Left lung (tissue), 10 donors: ENCODE measurements around the gene CTXND1. TPM values are rescaled to one million over a fixed set of nuclear protein-coding genes. Genes with fewer than 3 reads are reported as not detected.

ENCODE experiments used
- ATAC-seq: fragments of 200-7000 bp; cut with Tn5 transposase; one replicate; pipeline ENCODE4 v1.9.1; 2020; ENCODE audit warnings: moderate library complexity
- DNase-seq, 4 donors: peaks; one replicate each; pipeline ENCODE4 v3.0.0-alpha.2; 2013 to 2020
- H3K27ac ChIP-seq, 2 donors: fragments of 200-600 bp; sonication (generic) in 1 of 2; one replicate each; pipeline versions ENCODE4 v1.5.0 to v1.8.0; 2020 to 2021
- H3K27me3 ChIP-seq, 2 donors: fragments of 200-600 bp; sonication (generic) in 1 of 2; one replicate each; pipeline versions ENCODE4 v1.5.0 to v1.8.0; 2020 to 2021
- H3K36me3 ChIP-seq, 2 donors: fragments of 200-600 bp; sonication (generic) in 1 of 2; one replicate each; pipeline versions ENCODE4 v1.5.0 to v1.8.0; 2020 to 2021
- H3K4me1 ChIP-seq, 2 donors: fragments of 200-600 bp; one replicate each; pipeline ENCODE4 v1.8.0; 2021
- H3K4me3 ChIP-seq, 2 donors: fragments of 200-600 bp; sonication (generic) in 1 of 2; one replicate each; pipeline versions ENCODE4 v1.5.0 to v1.8.0; 2020 to 2021; ENCODE audit warnings: mild to moderate bottlenecking in 1 of 2
- H3K9me3 ChIP-seq, 2 donors: fragments of 200-600 bp; sonication (generic) in 1 of 2; one replicate each; pipeline versions ENCODE4 v1.5.0 to v1.8.0; 2020 to 2021
- CTCF ChIP-seq, 2 donors: fragments of 200-600 bp; sonication (generic) in 1 of 2; IDR thresholded peaks; one replicate each; pipeline versions ENCODE4 v1.5.0 to v1.8.0; 2021; ENCODE audit warnings: antibody characterized with exemption in 2 of 2
- intact Hi-C, 2 donors: fragments of 100-400 bp; cut with DNase I; formaldehyde crosslinking; loops; one replicate each; pipeline versions ENCODE4 v1.11.2 to v1.14.2; 2022
- polyA plus RNA-seq, 6 donors: library from polyadenylated mRNA; unstranded; fragments of 120-200 nt; gene quantifications; one replicate each; pipeline ENCODE4 v1.2.1, GENCODE V29; 2013; ENCODE audit not compliant: insufficient read length in 6 of 6
- total RNA-seq, 2 donors: library from RNA; stranded (reverse); fragmentation: NEBNext Ultra II Directional; extraction: Animal tissue kit (Norgen Biotek cat#: 25700); gene quantifications; one replicate each; pipeline ENCODE4 v1.2.1, GENCODE V29; 2021
- donor health status: DM: no; HTN: yes; CAD: no.
- donor health status: DM: no; HTN: no; CAD: no.

CTXND1 gene
- total and polyA plus RNA-seq, 8 donors: 0.47 to 32.9 (median 23.1) TPM

DNA sequence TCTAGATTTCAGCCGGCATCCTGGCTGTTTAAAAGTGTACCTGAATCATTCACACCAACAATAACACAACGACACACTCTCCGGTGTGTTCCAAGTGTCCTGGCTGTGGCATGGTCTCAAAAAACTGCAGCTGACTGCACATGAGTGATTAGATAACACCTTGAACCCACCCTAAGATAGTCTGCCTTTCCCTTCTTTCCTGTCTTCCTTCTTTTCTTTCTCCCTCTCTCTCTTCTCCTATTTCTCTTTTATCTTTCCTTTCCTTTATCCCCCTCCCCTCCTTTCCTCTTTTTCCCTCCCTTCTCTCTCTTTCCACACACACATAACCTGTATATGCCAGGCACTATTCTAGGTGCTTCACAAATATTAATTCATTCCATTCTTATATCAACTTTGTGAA is 100.4 kb downstream of the CTXND1 start:
- Histone ChIP-seq H3K9me3 (no peaks in the 10 kb centered on the region), H3K27ac (peak overlapping the region in 1 of 2 donors; percentile 67), H3K4me3 (no peak overlapping the region), H3K36me3 (no peaks in the 10 kb centered on the region), H3K27me3 (no peaks in the 10 kb centered on the region), H3K4me1 (peaks cover 9 to 38% of the 10 kb centered on the region in 2 donors)
- TF ChIP-seq CTCF (IDR thresholded peaks at IDR 0.05): no peak
- intact Hi-C loops: no loop called here
- DNase-seq: no peak
- no peak for ATAC-seq

DNA sequence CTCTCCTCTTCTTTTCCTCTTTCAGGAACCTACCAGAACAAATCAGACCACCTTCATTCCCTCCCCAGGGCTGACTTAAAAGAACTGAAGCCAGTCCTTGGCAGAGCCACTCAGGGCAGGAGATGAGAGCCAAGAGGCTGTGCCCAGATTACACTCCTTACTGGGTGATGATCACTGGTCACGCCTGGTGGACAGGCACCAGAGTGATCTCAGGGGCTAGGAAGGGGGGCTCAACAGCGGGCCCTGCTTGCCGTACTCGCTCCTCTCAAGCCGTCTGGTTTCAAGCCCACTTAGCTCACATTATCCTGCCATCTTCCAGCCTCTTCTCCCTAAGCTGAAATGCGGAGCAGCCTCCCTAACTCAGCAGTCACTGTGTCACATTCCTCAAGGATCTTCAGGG is 100.9 kb downstream of the CTXND1 start:
- no peak for ATAC-seq
- no peak for TF ChIP-seq CTCF (IDR thresholded peaks at IDR 0.05)
- Histone ChIP-seq H3K27ac (no peak overlapping the region), H3K27me3 (no peaks in the 10 kb centered on the region), H3K4me1 (peaks cover 9 to 34% of the 10 kb centered on the region in 2 donors), H3K9me3 (no peaks in the 10 kb centered on the region), H3K4me3 (no peak overlapping the region), H3K36me3 (no peaks in the 10 kb centered on the region)
- intact Hi-C loops: no loop called here
- no peak for DNase-seq

Other genes with a start within 250 kb of the CTXND1 start
- gene ZFAND6, start 192.5 kb downstream of the CTXND1 start, total RNA-seq: 10 to 100 TPM; 71.0 to 78.4 TPM
- 100 to 1,000 TPM; 113 to 137 (median 121) TPM for gene ZFAND6, start 192.5 kb downstream of the CTXND1 start, polyA plus RNA-seq
- gene FAH, start 99.2 kb downstream of the CTXND1 start, total RNA-seq: 10 to 100 TPM; 56.4 to 68.7 TPM
- gene FAH, start 99.2 kb downstream of the CTXND1 start, polyA plus RNA-seq: 10 to 100 TPM; 50.2 to 66.8 (median 54.7) TPM
- gene ARNT2, start 152.2 kb upstream of the CTXND1 start, total RNA-seq: 1 to 10 TPM; 9.7 to 9.9 TPM
- gene ARNT2, start 152.2 kb upstream of the CTXND1 start, polyA plus RNA-seq: 10 to 100 TPM; 30.8 to 50.8 (median 36.8) TPM